Subcutaneous adipose tissue (tissue), 4 donors: ENCODE data around the gene PPP2R2C. TPM values are rescaled to one million over a fixed set of nuclear protein-coding genes. Genes with fewer than 3 reads are reported as not detected.

ENCODE experiments used
- CTCF ChIP-seq: fragments of 450-650 bp; IDR thresholded peaks from one replicate; pipeline ENCODE4 v1.5.1; 2016; ENCODE audit warnings: low read depth, mild to moderate bottlenecking, control low read depth, antibody characterized with exemption, moderate library complexity
- total RNA-seq, 4 donors: library from RNA; depleted of rRNA; stranded (reverse); fragments of >200 nt; gene quantifications; one replicate each; pipeline ENCODE4 v1.1.0, GENCODE V29; 2016

The PPP2R2C gene
- total RNA-seq, 4 donors from 2014 or later = 0.17 to 2.0 (median 0.49) TPM; not detected in 1

GRCh38 chr4:6445403-6446129, 26.8 kb downstream of the PPP2R2C start:
- TF ChIP-seq CTCF = no peak

GRCh38 chr4:6444582-6444981, 27.8 kb downstream of the PPP2R2C start:
- no peak for TF ChIP-seq CTCF

DNA sequence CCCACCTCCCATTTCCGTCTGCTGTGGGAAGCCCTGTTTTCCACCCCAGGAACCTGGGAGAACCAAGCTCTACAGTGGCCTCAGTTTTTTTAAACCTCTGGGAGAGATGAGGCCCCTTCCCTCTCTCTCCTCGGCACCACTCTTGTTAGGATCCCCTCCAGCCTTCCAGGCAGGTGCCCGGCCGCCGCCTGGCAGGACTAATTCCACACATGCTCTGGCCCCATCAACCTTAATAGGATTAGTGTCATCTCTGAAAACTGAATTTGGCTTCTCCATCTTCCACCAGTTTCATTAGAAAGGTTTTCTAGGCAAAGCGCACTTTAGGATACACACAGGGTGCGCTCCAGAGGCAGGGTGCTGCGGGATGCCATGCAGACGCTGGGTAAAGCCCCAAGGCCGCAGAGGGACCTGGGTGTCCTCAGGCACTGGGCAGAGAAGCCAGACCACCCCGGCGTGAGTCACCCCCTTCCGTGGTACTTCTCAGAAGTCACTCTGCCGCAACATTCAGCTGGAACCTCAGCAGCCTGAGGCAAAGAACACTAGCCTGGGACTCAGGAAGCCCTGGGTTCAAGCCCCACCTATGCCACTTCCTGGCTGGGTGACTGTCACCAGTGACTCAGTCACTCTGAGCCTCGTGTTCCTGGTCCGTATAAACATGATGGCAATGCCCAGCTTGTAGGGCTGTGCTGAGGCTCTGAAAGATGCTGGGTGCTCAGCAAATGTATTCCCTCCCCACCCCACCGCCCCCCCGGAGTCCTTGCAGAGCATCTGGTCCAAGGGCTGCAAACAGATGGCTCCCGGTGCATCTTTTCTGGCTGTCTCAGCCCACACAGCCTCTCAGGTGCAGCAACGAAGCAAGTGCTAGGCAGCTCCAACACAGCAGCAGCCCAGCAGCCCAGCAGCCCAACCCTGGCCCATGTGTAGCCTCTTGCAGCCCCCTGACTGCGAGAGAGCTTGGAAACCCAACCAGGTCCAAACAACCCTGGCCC, 29.1 kb downstream of the PPP2R2C start:
- no peak for TF ChIP-seq CTCF

DNA sequence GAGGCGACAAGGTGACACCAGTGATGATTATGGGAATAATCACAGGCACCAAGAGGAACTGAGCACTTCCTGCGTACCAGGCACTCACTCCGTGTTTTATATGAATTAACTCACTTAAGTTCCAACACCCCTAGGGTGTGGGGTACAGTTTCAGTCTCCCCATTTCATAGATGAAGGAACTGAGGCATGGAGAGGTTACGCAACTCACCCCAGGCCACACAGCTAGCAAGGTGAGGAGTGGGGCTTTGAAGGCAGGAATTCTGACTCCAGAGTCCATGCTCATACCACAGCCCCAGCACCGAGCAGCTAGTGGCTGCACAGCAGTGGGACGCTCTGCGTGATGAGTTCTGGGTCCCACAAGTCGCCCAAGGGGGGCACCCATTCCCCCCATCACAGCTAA, 29.9 kb downstream of the PPP2R2C start:
- no peak for TF ChIP-seq CTCF

DNA sequence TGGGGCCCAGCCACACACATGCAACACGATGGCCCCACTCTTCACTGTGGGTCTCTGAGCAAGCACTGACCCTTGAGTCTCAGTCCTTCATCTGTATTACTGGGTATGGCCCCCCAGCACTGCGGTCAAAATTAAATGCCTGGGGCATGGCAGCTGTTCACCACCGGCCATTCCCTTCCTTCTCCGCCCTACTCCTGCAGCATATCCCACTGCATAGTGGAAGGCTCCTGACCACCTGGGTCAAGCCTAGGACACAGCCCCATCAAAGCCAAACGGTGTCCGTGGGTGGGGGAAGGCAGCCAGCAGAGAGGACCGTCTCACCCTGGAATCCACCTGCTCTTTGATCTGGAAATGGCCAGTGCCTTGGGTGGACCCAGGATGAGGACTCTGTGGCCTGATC, 30.7 kb downstream of the PPP2R2C start:
- no peak for TF ChIP-seq CTCF

DNA sequence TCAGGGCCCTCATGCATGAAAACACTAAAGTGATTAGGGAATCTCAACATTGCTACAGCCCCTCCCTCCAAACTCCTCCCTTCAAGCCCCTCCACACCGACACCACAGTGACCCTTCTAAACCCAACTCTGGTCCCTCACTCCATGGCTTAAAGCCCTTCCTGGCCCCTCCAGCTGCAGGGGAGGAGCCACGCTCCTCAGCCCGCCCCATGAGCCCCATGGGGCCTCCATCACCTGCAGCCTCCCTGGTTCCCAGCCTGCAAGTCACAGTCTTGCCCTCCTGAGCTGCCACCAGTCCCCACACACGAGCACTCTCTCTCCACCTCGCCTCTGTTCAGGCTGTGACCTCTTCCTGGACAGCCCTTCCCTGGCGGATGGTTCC, 31.2 kb downstream of the PPP2R2C start:
- TF ChIP-seq CTCF = no peak

GRCh38 chr4:6440506-6441201, 31.8 kb downstream of the PPP2R2C start:
- TF ChIP-seq CTCF = no peak
